WTC11 (cell line): Measurements from ENCODE around the gene TMEM143. TPM values are rescaled to one million over a fixed set of nuclear protein-coding genes. Genes with fewer than 3 reads are reported as not detected.

Source experiments
- ELF4 ChIP-seq: sonication (generic); formaldehyde crosslinking; IDR thresholded peaks from 2 replicates; pipeline ENCODE4 v1.8.1; 2022; ENCODE audit warnings: low read depth, mild to moderate bottlenecking, moderate library complexity, missing genetic modification reagents
- ESRRA ChIP-seq: sonication (generic); formaldehyde crosslinking; IDR thresholded peaks from 2 replicates; pipeline ENCODE4 v1.8.1; 2022; ENCODE audit warnings: mild to moderate bottlenecking, missing genetic modification reagents, borderline replicate concordance
- FOXP1 ChIP-seq: sonication (generic); formaldehyde crosslinking; IDR thresholded peaks from 2 replicates; pipeline ENCODE4 v1.8.0; 2022; ENCODE audit warnings: missing genetic modification reagents, mild to moderate bottlenecking, moderate library complexity, borderline replicate concordance
- GABPB1 ChIP-seq: sonication (generic); formaldehyde crosslinking; IDR thresholded peaks from 2 replicates; pipeline ENCODE4 v1.8.1; 2023; ENCODE audit warnings: mild to moderate bottlenecking, missing genetic modification reagents
- GTF2I ChIP-seq: fragments of 250-450 bp; sonication (Bioruptor Pico); conservative IDR thresholded peaks from 2 replicates; pipeline ENCODE4 v1.4.0; 2021; ENCODE audit warnings: mild to moderate bottlenecking
- HMGA2 ChIP-seq: fragments of 250-450 bp; sonication (Bioruptor Pico); IDR thresholded peaks from 2 replicates; pipeline ENCODE4 v1.4.0; 2021; ENCODE audit warnings: mild to moderate bottlenecking, moderate library complexity
- JAZF1 ChIP-seq: fragments of 250-450 bp; sonication (Bioruptor Pico); IDR thresholded peaks from 2 replicates; pipeline ENCODE4 v1.9.0; 2021; ENCODE audit warnings: moderate library complexity, mild to moderate bottlenecking, inconsistent platforms
- KAT7 ChIP-seq: sonication (generic); formaldehyde crosslinking; IDR thresholded peaks from 2 replicates; pipeline ENCODE4 v1.8.1; 2023; ENCODE audit warnings: missing genetic modification reagents, mild to moderate bottlenecking, borderline replicate concordance
- MYBL2 ChIP-seq: sonication (generic); formaldehyde crosslinking; IDR thresholded peaks from 2 replicates; pipeline ENCODE4 v1.8.1; 2023; ENCODE audit warnings: mild to moderate bottlenecking, moderate library complexity, missing genetic modification reagents
- NR3C1 ChIP-seq: sonication (generic); formaldehyde crosslinking; conservative IDR thresholded peaks from 2 replicates; pipeline ENCODE4 v1.8.1; 2023; ENCODE audit warnings: low read depth, mild to moderate bottlenecking, missing genetic modification reagents
- RORB ChIP-seq: fragments of 250-450 bp; sonication (Bioruptor Pico); IDR thresholded peaks from 2 replicates; pipeline ENCODE4 v1.9.0; 2021; ENCODE audit warnings: mild to moderate bottlenecking
- SOX15 ChIP-seq: fragments of 250-450 bp; sonication (Bioruptor Pico); IDR thresholded peaks from 2 replicates; pipeline ENCODE4 v1.9.0; 2021; ENCODE audit warnings: mild to moderate bottlenecking
- TEAD1 ChIP-seq: sonication (generic); formaldehyde crosslinking; IDR thresholded peaks from 2 replicates; pipeline ENCODE4 v1.8.0; 2022; ENCODE audit warnings: mild to moderate bottlenecking, missing genetic modification reagents
- ZNF121 ChIP-seq: sonication (generic); formaldehyde crosslinking; IDR thresholded peaks from 2 replicates; pipeline ENCODE4 v1.8.0; 2023; ENCODE audit warnings: missing genetic modification reagents
- ZNF232 ChIP-seq: sonication (generic); formaldehyde crosslinking; IDR thresholded peaks from 2 replicates; pipeline ENCODE4 v1.8.0; 2022; ENCODE audit warnings: mild to moderate bottlenecking, missing genetic modification reagents
- total RNA-seq: library from RNA; stranded (reverse); gene quantifications from 3 replicates; pipeline ENCODE4 v1.2.3, GENCODE V29; 2021
- TF ChIP-seq, protein P1 (sequence below): fragments of 250-450 bp; sonication (Bioruptor Pico); IDR thresholded peaks from 2 replicates; pipeline ENCODE4 v2.1.2; 2022; ENCODE audit warnings: mild to moderate bottlenecking, moderate library complexity
- TF ChIP-seq, protein P2 (sequence below): sonication (generic); formaldehyde crosslinking; IDR thresholded peaks from 2 replicates; pipeline ENCODE4 v1.8.1; 2022; ENCODE audit warnings: missing genetic modification reagents, borderline replicate concordance
- TF ChIP-seq, protein P3 (sequence below): sonication (generic); formaldehyde crosslinking; IDR thresholded peaks from 2 replicates; pipeline ENCODE4 v1.8.1; 2022; ENCODE audit warnings: low read depth, missing genetic modification reagents, borderline replicate concordance
- TF ChIP-seq, protein P4 (sequence below): fragments of 250-450 bp; sonication (Bioruptor Pico); IDR thresholded peaks from 2 replicates; pipeline ENCODE4 v1.9.0; 2021; ENCODE audit warnings: mild to moderate bottlenecking
- TF ChIP-seq, protein P5 (sequence below): sonication (generic); formaldehyde crosslinking; IDR thresholded peaks from 2 replicates; pipeline ENCODE4 v1.8.0; 2022; ENCODE audit warnings: mild to moderate bottlenecking, missing genetic modification reagents
- TF ChIP-seq, protein P6 (sequence below): sonication (generic); formaldehyde crosslinking; IDR thresholded peaks from 2 replicates; pipeline ENCODE4 v1.8.1; 2023; ENCODE audit warnings: mild to moderate bottlenecking, missing genetic modification reagents

The TMEM143 gene
- total RNA-seq, 1 experiment from 2014 or later = 20.2 TPM

DNA sequence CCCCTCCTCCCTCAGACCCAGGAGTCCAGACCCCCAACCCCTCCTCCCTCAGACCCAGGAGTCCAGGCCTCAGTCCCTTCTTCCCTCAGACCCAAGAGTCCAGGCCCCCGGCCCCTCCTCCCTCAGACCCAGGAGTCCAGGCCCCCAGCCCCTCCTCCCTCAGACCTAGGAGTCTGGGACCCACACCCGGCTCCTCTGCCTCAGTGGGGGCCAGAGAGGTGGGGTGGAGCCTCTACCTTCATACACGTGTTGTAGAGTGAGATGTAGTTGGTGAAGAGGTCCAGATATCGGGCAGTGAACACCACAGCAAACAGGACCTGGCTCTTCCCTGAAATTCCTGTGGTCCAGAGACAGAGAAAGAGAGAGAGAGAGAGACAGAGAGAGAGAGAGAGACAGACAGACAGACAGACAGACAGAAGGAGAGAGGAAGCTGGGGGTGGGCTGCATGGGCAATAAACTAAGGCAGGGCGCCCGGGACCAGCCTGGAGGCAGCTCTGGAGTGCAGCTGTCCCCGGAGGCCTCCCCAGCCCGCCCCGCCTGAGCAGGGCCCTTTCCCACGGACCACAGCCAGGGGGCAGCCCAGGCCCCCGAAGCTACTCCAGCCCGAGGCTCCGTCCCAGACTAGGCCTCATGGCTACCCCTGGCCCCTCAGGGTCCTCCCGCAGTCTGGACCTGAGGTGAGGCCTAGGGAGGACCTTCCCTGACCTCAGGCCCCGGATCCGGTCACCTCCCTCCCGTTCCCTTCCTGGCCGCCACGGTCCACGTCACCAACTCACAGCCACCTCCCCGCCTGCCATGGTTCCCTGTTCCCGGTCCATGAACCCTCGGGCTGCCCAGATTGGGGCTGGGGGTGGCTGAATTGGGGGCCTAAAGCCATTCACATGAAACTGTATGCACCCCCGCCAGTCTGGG lies 26.7 kb upstream of the TMEM143 start (continued):
- no peak for TF ChIP-seq ELF4 (CRISPR knock-in tag)
- no peak for TF ChIP-seq HMGA2 (CRISPR knock-in tag)
- 0 out of 2 replicates have a peak, but pooled peaks have one; percentile 31 for TF ChIP-seq KAT7 (CRISPR knock-in tag)
- no peak for TF ChIP-seq JAZF1 (CRISPR knock-in tag)
- TF ChIP-seq TEAD1 (CRISPR knock-in tag) = peak; percentile 51; the same call in 1 of the 2 replicates
- TF ChIP-seq, protein P1, sequence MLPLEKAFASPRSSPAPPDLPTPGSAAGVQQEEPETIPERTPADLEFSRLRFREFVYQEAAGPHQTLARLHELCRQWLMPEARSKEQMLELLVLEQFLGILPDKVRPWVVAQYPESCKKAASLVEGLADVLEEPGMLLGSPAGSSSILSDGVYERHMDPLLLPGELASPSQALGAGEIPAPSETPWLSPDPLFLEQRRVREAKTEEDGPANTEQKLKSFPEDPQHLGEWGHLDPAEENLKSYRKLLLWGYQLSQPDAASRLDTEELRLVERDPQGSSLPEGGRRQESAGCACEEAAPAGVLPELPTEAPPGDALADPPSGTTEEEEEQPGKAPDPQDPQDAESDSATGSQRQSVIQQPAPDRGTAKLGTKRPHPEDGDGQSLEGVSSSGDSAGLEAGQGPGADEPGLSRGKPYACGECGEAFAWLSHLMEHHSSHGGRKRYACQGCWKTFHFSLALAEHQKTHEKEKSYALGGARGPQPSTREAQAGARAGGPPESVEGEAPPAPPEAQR (CRISPR knock-in tag) = no peak
- TF ChIP-seq NR3C1 (CRISPR knock-in tag) = no peak
- TF ChIP-seq ZNF121 (CRISPR knock-in tag) = no peak
- peak; percentile 50 for TF ChIP-seq GABPB1 (CRISPR knock-in tag)
- TF ChIP-seq, protein P2, sequence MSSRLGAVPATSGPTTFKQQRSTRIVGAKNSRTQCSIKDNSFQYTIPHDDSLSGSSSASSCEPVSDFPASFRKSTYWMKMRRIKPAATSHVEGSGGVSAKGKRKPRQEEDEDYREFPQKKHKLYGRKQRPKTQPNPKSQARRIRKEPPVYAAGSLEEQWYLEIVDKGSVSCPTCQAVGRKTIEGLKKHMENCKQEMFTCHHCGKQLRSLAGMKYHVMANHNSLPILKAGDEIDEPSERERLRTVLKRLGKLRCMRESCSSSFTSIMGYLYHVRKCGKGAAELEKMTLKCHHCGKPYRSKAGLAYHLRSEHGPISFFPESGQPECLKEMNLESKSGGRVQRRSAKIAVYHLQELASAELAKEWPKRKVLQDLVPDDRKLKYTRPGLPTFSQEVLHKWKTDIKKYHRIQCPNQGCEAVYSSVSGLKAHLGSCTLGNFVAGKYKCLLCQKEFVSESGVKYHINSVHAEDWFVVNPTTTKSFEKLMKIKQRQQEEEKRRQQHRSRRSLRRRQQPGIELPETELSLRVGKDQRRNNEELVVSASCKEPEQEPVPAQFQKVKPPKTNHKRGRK = no peak
- TF ChIP-seq ESRRA (CRISPR knock-in tag) = no peak
- TF ChIP-seq, protein P3, sequence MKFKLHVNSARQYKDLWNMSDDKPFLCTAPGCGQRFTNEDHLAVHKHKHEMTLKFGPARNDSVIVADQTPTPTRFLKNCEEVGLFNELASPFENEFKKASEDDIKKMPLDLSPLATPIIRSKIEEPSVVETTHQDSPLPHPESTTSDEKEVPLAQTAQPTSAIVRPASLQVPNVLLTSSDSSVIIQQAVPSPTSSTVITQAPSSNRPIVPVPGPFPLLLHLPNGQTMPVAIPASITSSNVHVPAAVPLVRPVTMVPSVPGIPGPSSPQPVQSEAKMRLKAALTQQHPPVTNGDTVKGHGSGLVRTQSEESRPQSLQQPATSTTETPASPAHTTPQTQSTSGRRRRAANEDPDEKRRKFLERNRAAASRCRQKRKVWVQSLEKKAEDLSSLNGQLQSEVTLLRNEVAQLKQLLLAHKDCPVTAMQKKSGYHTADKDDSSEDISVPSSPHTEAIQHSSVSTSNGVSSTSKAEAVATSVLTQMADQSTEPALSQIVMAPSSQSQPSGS = no peak
- TF ChIP-seq, protein P4, sequence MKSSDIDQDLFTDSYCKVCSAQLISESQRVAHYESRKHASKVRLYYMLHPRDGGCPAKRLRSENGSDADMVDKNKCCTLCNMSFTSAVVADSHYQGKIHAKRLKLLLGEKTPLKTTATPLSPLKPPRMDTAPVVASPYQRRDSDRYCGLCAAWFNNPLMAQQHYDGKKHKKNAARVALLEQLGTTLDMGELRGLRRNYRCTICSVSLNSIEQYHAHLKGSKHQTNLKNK = no peak
- TF ChIP-seq, protein P5, sequence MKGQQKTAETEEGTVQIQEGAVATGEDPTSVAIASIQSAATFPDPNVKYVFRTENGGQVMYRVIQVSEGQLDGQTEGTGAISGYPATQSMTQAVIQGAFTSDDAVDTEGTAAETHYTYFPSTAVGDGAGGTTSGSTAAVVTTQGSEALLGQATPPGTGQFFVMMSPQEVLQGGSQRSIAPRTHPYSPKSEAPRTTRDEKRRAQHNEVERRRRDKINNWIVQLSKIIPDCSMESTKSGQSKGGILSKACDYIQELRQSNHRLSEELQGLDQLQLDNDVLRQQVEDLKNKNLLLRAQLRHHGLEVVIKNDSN = 0 out of 2 replicates have a peak, but pooled peaks have one; percentile 35
- TF ChIP-seq RORB = no peak
- TF ChIP-seq GTF2I (CRISPR knock-in tag) = no peak
- 0 out of 2 replicates have a peak, but pooled peaks have one; percentile 41 for TF ChIP-seq ZNF232 (CRISPR knock-in tag)
- TF ChIP-seq, protein P6, sequence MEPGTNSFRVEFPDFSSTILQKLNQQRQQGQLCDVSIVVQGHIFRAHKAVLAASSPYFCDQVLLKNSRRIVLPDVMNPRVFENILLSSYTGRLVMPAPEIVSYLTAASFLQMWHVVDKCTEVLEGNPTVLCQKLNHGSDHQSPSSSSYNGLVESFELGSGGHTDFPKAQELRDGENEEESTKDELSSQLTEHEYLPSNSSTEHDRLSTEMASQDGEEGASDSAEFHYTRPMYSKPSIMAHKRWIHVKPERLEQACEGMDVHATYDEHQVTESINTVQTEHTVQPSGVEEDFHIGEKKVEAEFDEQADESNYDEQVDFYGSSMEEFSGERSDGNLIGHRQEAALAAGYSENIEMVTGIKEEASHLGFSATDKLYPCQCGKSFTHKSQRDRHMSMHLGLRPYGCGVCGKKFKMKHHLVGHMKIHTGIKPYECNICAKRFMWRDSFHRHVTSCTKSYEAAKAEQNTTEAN (CRISPR knock-in tag) = no peak
- no peak for TF ChIP-seq MYBL2 (CRISPR knock-in tag)
- TF ChIP-seq SOX15 (CRISPR knock-in tag) = no peak
- TF ChIP-seq FOXP1 (CRISPR knock-in tag) = no peak
